IPS-11a (cell line): Measurements from ENCODE around the gene ZNF282.
"Not testable (repeated sequence)": the region's sequence is repeated elsewhere in the genome, so short reads cannot be mapped to it uniquely, and the experiment has no call there.

Experiments
- H3K4me3 ChIP-seq: one replicate; pipeline ENCODE4 v1.5.1; 2013; ENCODE audit warnings: low read depth, low read length, control low read depth

The ZNF282 gene

GRCh38 chr7:149252378-149252777, 57.0 kb downstream of the ZNF282 start:
- H3K4me3 ChIP-seq: no peak overlapping the region

GRCh38 chr7:149253665-149254064, 58.3 kb downstream of the ZNF282 start:
- H3K4me3 ChIP-seq: no peak overlapping the region

GRCh38 chr7:149254181-149254858, 59.0 kb downstream of the ZNF282 start:
- H3K4me3 ChIP-seq: no peak overlapping the region

- no peak overlapping the region for H3K4me3 ChIP-seq
These were observed 59.8 kb downstream of the ZNF282 start for GRCh38 chr7:149255174-149255573.

- no peak overlapping the region for H3K4me3 ChIP-seq
These were observed 61.2 kb downstream of the ZNF282 start for GRCh38 chr7:149256568-149256967.

- no peak overlapping the region for H3K4me3 ChIP-seq
These were observed 61.8 kb downstream of the ZNF282 start for GRCh38 chr7:149257146-149257545.

- peak overlapping the region; percentile 47 for H3K4me3 ChIP-seq
These were observed 66.0 kb downstream of the ZNF282 start for GRCh38 chr7:149261316-149261828.

GRCh38 chr7:149261829-149262617, 66.7 kb downstream of the ZNF282 start, which contains the start of gene ZNF783:
Gene ZNF783 (plus strand): TSS chr7:149262196. CDS start chr7:149262334, 138 bp downstream.
- H3K4me3 ChIP-seq: peak within 1 kb of the TSS; percentile 47

GRCh38 chr7:149266451-149266850, 71.1 kb downstream of the ZNF282 start:
- no peak overlapping the region for H3K4me3 ChIP-seq

GRCh38 chr7:149267733-149268132, 72.4 kb downstream of the ZNF282 start:
- no peak overlapping the region for H3K4me3 ChIP-seq

GRCh38 chr7:149274424-149274823, 79.1 kb downstream of the ZNF282 start:
- H3K4me3 ChIP-seq: not testable (repeated sequence)
